ENCODE data around the gene SLC22A31. TPM values are rescaled to one million over a fixed set of nuclear protein-coding genes. Genes with fewer than 3 reads are reported as not detected.

The SLC22A31 gene
- total RNA-seq, 4 donors from 2014 or later = not detected

DNA sequence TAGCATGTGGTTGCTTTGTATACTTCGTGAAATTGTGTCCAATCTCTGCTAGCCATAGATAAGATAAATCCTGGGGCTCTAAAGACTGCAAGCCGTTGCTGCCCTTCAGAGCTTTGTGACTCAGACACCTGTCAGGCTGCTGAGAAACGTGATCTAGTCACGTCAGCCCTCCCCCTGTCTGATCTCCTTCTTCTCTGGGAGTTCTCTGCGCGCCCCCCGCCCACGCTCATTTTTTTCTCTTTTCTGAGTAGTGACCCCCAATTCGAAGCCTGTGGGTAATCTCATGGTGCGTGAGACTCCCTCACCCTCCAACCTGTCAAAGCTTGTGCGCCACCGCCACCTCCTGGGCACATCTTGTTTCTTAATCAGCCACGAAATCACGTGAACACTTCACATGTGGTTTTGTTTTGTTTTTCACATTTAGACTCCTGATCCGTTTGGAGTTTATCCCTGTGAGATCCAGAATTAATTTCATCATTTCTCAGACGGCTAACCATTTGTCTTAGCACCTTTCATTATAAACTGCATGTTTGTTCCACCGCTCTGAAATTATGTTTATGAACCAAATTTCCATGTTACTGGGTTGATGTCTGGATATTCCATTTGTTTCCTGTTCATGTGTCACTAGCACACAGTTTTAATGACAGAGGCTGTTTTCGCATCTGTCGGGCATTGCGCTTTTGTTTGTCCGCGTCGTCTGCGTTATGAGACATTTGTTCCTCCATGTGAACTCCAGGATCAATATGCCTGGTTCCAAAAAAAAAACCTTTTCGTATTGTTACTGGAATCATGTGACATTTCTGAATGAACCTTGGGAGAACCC, 16.2 kb upstream of the SLC22A31 start:
- ATAC-seq (ENCODE audit: low FRiP score) (peak; percentile 63), DNase-seq (ENCODE audit: low spot score) (peak; percentile 60)
- TF ChIP-seq, protein P1, sequence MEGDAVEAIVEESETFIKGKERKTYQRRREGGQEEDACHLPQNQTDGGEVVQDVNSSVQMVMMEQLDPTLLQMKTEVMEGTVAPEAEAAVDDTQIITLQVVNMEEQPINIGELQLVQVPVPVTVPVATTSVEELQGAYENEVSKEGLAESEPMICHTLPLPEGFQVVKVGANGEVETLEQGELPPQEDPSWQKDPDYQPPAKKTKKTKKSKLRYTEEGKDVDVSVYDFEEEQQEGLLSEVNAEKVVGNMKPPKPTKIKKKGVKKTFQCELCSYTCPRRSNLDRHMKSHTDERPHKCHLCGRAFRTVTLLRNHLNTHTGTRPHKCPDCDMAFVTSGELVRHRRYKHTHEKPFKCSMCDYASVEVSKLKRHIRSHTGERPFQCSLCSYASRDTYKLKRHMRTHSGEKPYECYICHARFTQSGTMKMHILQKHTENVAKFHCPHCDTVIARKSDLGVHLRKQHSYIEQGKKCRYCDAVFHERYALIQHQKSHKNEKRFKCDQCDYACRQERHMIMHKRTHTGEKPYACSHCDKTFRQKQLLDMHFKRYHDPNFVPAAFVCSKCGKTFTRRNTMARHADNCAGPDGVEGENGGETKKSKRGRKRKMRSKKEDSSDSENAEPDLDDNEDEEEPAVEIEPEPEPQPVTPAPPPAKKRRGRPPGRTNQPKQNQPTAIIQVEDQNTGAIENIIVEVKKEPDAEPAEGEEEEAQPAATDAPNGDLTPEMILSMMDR (IDR thresholded peaks at IDR 0.05) = no peak

DNA sequence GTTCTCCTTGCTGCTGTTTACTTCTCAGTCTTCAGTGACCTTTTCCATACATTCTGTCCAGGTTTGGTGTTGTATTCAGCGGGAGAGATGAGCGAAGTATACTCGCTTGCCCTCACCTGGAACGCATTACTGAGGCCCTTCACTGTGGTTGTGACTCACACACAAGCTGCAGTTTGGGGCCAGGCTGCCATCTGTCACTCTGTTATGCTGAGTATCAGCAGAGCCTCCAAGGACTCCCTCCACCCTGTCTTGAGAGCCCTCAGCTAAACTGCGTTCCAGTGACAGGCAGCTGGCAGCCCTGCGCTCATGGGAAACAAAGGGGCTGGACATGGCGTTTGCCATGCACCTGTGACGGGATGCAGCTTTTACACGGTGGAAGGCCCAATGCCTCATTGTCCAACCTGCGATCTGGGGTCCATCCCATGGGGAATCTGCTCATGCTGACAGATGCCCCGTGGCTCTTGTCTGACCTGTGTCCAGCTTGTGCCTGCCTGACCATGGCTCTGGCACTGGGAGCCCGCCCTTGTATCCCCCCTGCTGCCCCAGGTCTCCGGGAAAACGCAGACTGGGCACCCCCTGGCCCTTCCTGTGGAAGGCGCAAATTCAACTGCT, 10.7 kb upstream of the SLC22A31 start:
- DNase-seq (ENCODE audit: low spot score) (no peak), ATAC-seq (ENCODE audit: low FRiP score) (no peak)
- TF ChIP-seq, protein P1 (IDR thresholded peaks at IDR 0.05) = no peak

DNA sequence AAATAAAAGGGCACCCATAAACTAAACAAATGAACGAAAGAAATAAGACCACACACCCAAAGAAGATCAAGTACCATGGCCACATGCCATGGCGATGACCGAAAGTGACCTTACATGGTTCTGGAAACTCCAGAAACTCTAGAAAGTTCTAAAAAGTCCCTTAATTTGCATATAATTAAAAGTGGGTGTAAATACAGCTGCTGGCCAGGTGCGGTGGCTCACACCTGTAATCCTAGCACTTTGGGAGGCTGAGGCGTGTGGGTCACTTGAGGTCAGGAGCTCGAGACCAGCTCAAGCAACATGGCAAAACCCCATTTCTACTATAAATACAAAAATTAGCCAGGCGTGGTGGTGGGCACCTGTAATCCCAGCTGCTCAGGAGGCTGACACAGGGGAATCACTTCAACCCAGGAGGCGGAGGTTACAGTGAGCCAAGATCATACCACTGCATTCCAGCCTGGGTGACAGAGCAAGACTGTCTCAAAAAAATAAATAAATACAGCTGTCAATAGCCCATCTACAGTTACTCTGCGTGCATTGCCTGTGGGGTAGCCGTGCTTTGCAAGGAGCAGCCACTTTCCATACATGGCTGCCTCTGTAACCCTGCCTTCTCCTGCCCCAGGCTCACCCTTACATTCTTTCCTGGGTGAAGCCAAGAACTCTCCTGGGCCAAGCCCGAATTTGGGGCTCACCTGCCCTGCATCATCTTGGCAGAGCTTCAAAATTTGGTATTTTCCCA, 10.0 kb upstream of the SLC22A31 start:
- TF ChIP-seq, protein P1 (IDR thresholded peaks at IDR 0.05) = no peak
- DNase-seq (ENCODE audit: low spot score) (no peak), ATAC-seq (ENCODE audit: low FRiP score) (no peak)

DNA sequence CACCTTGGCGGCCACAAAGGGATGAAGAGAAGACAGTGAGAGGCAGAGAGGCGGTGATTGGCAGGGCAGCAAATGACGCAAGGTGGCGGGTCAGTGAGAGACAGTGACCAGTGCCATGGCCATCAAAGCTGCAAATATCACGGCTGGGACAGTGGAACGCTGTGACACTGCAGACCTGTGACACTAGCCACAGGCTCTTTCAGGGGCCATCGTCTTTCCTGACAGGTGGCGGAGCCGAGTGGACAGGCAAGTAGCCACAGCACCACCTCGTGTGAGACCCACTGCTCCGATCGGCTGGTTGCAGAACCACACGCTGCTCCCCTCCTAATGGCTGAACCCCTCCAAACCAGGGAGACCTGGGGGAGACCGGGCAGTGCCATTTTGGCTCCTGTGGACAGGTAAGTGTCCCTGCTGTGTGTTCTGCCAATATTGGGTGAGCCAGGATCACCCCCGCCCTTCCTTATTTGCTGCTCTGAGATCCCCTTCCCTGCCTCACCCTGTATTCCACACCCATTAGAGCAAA, 9.2 kb upstream of the SLC22A31 start:
- ATAC-seq (ENCODE audit: low FRiP score) = no peak

DNA sequence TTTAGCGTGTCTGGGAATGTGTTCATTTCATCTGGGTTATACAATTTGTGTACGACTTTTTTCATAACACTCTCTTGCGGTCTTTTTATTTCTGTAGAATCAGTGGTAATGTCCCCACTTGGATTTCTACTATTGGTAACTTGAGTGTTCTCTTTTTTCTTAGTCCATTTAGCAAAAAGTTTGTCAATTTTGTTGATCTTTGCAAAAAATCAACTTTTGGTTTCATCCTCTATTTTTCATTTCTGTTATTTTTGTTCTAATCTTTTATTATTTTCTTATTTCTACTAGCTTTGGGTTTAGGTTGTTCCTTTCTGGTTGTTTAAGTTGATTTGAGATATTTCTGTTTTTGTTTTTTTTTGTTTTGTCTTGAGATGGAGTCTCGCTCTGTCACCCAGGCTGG, 7.7 kb upstream of the SLC22A31 start:
- DNase-seq (ENCODE audit: low spot score) (no peak), ATAC-seq (ENCODE audit: low FRiP score) (no peak)
- TF ChIP-seq, protein P1 (IDR thresholded peaks at IDR 0.05) = no peak

More for the DNA sequence above, 9.2 kb upstream of the SLC22A31 start:
- TF ChIP-seq, protein P1 (IDR thresholded peaks at IDR 0.05) = no peak
- DNase-seq (ENCODE audit: low spot score) = no peak

DNA sequence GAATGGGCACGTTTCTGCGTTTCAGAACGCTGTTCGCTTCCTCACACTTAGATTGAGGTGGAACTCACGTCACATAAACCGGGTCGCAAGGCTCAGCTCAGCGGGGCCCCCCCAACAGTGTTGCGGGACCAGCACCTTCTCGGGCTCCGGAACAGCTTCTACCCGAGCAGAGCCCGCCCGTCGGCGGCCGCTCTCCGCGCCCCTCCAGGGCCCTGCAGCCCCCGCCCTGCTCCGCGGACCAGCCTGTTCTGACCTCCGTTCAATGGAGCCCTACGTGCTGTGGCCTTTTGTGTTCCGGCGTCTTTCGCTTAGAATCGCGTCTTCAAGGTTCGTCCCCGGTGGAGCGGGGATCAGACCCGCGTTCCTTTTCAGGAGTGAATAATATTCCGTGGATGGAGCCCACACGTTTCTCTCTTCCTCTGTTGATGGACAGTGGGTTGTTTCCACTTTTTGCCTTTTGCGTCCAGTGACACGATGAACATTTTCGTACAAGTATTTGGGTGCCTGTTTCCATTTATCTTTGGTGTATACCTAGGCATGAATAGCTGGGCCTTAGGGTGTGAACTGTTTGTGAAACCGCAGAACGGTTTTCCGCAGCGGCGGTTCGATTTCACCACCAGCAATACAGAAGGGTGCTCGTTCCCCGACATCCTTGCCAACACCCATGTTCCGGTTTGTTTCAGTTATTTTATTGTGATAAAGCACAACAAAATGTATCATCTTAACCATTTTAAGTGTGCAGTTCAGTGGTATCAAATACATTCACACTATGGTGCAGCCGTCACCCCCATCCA, 2.3 kb upstream of the SLC22A31 start:
- DNase-seq (ENCODE audit: low spot score) = no peak
- TF ChIP-seq, protein P1 (IDR thresholded peaks at IDR 0.05) = no peak

More for the DNA sequence above, 2.3 kb upstream of the SLC22A31 start:
- no peak for ATAC-seq (ENCODE audit: low FRiP score)
